GM10847 (cell line): ENCODE measurements around the gene ROR1.

Source experiments
- POLR2A ChIP-seq: IDR thresholded peaks from 2 replicates; pipeline ENCODE4 v1.6.1; 2011; ENCODE audit not compliant: insufficient read length; ENCODE audit errors: extremely low read depth

The ROR1 gene

DNA sequence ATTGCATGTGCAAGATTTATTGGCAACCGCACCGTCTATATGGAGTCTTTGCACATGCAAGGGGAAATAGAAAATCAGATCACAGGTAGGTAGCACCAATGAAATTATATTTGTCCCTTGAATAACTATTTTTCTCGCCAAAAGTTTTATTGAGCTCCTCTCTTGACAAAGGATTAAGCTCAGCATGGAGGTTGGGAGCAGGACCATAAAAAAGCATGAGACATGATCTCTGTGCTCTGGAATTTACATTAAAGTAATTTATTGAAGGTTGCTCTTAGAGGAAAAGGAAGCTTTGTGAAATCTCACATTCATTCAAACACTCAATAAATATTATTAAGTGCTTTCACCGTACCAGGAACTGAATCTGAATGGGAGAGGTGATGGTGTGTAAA is 363.6 kb downstream of the ROR1 start:
- no peak for TF ChIP-seq POLR2A

GRCh38 chr1:64139877-64140276 is 366.1 kb downstream of the ROR1 start:
- no peak for TF ChIP-seq POLR2A

DNA sequence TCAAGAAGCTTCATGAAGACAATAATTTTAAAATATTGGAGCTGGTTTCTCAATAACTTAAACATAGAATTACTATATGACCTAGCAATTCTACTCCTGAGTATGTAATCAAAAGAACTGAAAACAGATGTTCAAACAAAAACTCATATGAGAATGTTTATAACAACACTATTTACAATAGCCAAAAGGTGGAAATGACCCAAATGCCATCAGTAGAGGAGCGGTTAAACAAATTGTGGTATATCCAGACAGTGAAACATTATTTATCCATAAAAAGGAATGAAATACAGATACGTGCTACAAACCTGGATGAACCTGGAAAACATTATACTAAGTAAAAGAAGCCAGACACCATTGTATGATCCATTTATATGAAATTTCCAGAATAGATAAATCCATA is 366.8 kb downstream of the ROR1 start:
- no peak for TF ChIP-seq POLR2A

DNA sequence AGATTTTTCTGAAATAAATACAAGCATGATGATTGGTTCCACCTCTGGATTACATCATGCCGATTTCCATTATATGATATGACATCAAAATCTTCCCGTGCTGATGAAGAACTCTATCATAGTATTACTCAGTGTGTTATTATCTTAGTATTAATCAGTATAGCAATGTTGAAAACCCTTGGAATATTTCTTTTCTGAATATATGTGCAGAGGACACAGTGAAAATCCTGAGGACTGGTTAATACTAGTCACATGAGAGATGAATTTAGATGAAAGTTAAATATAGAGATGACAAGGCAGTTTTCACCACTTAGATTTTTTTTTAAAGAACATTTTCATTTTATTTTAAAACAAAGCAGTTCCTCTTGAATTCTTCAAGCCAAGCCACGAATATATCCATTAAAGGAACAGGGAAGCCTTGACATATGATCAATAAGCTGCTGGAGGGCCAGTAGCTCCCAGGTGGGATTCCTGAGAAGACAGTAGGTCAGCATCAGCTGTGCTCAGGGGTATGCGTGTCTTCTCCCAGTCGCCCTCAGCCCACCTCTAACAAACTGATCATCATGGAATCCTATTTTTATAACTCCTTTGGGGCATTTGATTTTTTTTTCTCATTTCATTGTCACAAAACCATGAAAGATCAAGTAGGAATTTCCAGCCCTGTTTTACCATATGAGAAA is 373.4 kb downstream of the ROR1 start:
- TF ChIP-seq POLR2A, result no peak

GRCh38 chr1:64147759-64148158 is 373.9 kb downstream of the ROR1 start:
- TF ChIP-seq POLR2A, result no peak

GRCh38 chr1:64150266-64150665 is 376.4 kb downstream of the ROR1 start:
- no peak for TF ChIP-seq POLR2A

- TF ChIP-seq POLR2A, result no peak
Measured at GRCh38 chr1:64150729-64151230, 377.0 kb downstream of the ROR1 start.

- TF ChIP-seq POLR2A, result no peak
Measured at GRCh38 chr1:64155278-64155677, 381.5 kb downstream of the ROR1 start.

GRCh38 chr1:64161357-64161941 is 387.6 kb downstream of the ROR1 start:
- TF ChIP-seq POLR2A, result no peak

- no peak for TF ChIP-seq POLR2A
Measured at GRCh38 chr1:64162151-64162550, 388.3 kb downstream of the ROR1 start.

DNA sequence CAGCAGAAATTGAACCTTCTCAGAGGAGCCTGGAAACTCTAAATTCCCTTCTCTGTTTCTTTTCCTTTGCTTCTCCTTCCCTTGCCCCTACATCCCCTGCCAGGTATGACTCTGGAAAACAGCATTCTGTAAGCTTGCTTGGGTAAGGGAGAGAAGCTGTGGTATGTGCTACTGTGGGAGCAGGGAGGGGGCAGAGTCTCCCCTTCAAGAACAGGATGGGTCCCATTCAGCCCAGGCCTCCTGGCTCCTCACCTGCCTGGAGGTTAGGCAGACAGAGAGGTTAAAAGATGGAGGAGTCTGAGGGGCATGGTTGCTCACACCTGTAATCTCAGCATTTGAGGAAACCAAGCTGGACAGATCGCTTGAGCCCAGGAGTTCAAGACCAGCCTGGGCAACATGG is 389.0 kb downstream of the ROR1 start:
- TF ChIP-seq POLR2A, result no peak

GRCh38 chr1:64163431-64163830 is 389.6 kb downstream of the ROR1 start:
- TF ChIP-seq POLR2A, result no peak

DNA sequence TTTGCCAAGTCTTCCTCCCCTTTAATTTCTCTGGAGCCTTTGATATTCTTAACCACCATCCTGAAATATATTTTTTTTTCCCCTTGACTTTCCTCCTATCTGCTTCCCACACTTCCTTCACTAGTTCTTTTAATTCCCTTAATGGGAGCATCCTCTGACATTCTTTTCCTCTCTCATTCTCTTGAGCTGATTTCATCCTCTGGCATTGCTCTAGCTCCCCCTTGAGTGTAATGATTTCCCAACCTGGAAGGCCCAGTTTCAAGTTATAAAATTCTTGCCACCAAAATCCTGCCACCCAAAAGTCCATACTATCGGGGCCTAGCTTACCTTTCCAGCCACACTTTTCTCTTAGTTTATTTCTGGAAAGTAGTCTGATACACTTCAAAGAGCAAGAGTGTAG is 390.2 kb downstream of the ROR1 start:
- TF ChIP-seq POLR2A, result no peak

DNA sequence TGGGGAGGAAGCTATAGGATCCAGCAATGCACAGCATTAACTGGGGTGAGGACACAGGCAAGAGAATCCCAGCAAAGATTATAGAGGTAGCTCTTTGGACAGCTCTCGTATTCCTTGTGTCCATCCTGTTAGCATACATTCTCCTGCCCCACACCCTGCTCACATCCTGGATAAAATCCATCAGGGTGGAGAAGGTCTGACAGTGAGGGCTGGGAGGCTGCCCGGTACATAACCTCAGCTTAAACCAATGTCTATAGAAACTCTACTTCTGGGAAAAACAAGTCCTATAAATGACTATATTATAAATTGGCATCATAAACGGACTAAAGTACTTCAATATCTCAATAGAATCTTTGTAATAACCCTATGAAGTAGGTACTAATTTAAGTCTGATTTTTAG is 392.8 kb downstream of the ROR1 start:
- no peak for TF ChIP-seq POLR2A

- no peak for TF ChIP-seq POLR2A
Measured at GRCh38 chr1:64167176-64167575, 393.4 kb downstream of the ROR1 start.

DNA sequence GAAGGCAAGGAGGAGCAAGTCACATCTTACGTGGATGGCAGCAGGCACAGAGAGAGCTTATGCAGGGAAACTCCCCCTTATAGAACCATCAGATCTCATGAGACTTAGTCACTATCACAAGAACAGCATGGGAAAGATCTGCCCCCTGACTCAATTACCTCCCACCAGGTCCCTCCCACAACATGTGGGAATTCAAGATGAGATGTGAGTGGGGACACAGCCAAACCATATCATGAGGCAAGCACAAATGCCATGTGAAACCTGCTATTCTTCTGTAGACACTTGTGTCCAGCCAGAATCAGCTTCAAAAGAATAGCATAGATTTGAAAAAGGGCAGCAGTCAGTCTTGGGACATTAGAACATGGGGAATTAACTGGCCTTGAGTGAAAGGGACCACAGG is 397.4 kb downstream of the ROR1 start:
- no peak for TF ChIP-seq POLR2A

DNA sequence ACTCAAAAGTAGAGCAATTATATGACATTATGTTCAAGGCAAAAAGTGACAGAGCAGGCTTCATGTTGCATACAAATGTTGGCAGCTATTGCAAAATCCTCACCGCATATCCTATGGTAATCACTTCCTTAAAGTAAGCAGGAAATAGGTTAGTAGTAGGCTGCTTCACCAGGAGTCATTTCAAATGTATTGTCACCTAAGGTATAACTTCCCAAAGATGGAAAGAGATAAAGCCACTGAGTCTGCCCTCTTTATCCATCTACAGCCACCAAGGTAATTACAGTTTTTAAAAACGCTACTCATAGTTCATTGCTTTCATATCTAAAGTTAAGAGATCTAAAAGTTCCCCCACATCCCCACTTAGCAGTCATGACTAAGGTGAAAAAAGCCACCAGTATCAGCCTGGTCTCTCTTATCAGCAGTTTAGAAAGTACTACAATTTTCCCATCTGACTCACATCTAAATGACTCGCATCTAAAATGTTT is 398.0 kb downstream of the ROR1 start:
- TF ChIP-seq POLR2A, result no peak
